ENCODE results near the gene LRFN2.

Gene LRFN2

GRCh38 chr6:40472353-40472752 is 114.8 kb downstream of the LRFN2 start:
- no peak for DNase-seq

- DNase-seq = no peak
Observed at GRCh38 chr6:40471243-40471642, 115.9 kb downstream of the LRFN2 start.

GRCh38 chr6:40469323-40469722 is 117.8 kb downstream of the LRFN2 start:
- DNase-seq = no peak

- no peak for DNase-seq
Observed at GRCh38 chr6:40466986-40467539, 120.1 kb downstream of the LRFN2 start.

- DNase-seq = no peak
Observed at GRCh38 chr6:40461643-40462042, 125.5 kb downstream of the LRFN2 start.

- DNase-seq = no peak
Observed at GRCh38 chr6:40460380-40460779, 126.8 kb downstream of the LRFN2 start.

GRCh38 chr6:40457261-40457660 is 129.9 kb downstream of the LRFN2 start:
- DNase-seq = no peak

GRCh38 chr6:40456390-40457013 is 130.7 kb downstream of the LRFN2 start:
- DNase-seq = no peak

GRCh38 chr6:40455686-40456389 is 131.3 kb downstream of the LRFN2 start:
- no peak for DNase-seq

- no peak for DNase-seq
Observed at GRCh38 chr6:40450483-40450882, 136.7 kb downstream of the LRFN2 start.

- no peak for DNase-seq
Observed at GRCh38 chr6:40444811-40445210, 142.4 kb downstream of the LRFN2 start.

- DNase-seq = no peak
Observed at GRCh38 chr6:40444312-40444711, 142.9 kb downstream of the LRFN2 start.

- no peak for DNase-seq
Observed at GRCh38 chr6:40443842-40444241, 143.3 kb downstream of the LRFN2 start.

GRCh38 chr6:40442591-40442990 is 144.6 kb downstream of the LRFN2 start:
- no peak for DNase-seq

GRCh38 chr6:40441150-40441549 is 146.0 kb downstream of the LRFN2 start:
- no peak for DNase-seq

- no peak for DNase-seq
Observed at GRCh38 chr6:40440053-40440452, 147.1 kb downstream of the LRFN2 start.

GRCh38 chr6:40439026-40439800 is 148.0 kb downstream of the LRFN2 start:
- no peak for DNase-seq

- DNase-seq = no peak
Observed at GRCh38 chr6:40438246-40438887, 148.8 kb downstream of the LRFN2 start.

GRCh38 chr6:40437631-40438030 is 149.5 kb downstream of the LRFN2 start:
- no peak for DNase-seq

- DNase-seq = no peak
Observed at GRCh38 chr6:40436685-40437604, 150.2 kb downstream of the LRFN2 start.

- DNase-seq = no peak
Observed at GRCh38 chr6:40432982-40433381, 154.2 kb downstream of the LRFN2 start.

- no peak for DNase-seq
Observed at GRCh38 chr6:40431706-40432105, 155.5 kb downstream of the LRFN2 start.
